ENCODE results near the gene CD6.

The CD6 gene

GRCh38 chr11:60985991-60986915 is 14.8 kb downstream of the CD6 start:
- DNase-seq (ENCODE audit: low read depth): no peak
- TF ChIP-seq, protein P1, sequence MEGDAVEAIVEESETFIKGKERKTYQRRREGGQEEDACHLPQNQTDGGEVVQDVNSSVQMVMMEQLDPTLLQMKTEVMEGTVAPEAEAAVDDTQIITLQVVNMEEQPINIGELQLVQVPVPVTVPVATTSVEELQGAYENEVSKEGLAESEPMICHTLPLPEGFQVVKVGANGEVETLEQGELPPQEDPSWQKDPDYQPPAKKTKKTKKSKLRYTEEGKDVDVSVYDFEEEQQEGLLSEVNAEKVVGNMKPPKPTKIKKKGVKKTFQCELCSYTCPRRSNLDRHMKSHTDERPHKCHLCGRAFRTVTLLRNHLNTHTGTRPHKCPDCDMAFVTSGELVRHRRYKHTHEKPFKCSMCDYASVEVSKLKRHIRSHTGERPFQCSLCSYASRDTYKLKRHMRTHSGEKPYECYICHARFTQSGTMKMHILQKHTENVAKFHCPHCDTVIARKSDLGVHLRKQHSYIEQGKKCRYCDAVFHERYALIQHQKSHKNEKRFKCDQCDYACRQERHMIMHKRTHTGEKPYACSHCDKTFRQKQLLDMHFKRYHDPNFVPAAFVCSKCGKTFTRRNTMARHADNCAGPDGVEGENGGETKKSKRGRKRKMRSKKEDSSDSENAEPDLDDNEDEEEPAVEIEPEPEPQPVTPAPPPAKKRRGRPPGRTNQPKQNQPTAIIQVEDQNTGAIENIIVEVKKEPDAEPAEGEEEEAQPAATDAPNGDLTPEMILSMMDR (IDR thresholded peaks at IDR 0.05; ENCODE audit: control insufficient read depth, insufficient read depth, low read depth, low read length, missing control alignments): no peak
- H3K4me3 ChIP-seq (ENCODE audit: control insufficient read depth, low read depth, low read length): no peak overlapping the region

DNA sequence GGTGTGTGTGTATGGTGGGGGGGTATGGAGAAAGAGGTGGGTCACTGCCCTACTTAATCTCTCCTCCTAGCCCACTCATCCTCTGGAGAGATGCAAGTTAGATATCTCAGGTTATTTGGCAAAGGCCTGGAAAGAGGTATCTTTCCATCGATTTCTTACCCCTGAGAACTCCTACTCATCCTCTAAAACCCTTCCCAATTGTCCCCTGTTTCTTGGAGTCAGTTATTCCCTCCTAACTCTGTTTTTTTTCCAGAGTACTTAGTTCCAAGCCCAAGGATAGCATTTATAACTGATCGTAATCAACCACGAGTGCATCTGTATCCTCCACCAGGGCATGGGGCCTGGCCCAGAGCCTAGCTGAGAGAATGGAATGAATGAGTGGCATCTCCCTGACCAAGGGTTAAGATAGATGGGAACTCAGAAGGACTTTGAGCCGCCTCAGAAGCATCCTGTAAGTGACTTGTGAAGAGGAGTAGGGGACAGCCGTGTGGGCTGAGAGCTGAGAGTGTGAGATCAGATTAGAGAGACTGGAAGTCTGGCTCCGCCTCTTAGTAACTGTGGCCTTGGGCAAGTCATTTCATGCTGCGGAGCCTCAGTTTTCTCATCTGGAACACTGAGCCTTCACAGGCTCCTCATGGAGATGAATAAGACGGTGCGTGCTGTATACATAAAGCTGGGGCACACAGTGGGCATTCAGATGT is 16.2 kb downstream of the CD6 start:
- TF ChIP-seq, protein P1 (IDR thresholded peaks at IDR 0.05; ENCODE audit: control insufficient read depth, insufficient read depth, low read depth, low read length, missing control alignments): no peak
- DNase-seq (ENCODE audit: low read depth): no peak
- H3K4me3 ChIP-seq (ENCODE audit: control insufficient read depth, low read depth, low read length): no peak overlapping the region

- no peak overlapping the region for H3K4me3 ChIP-seq (ENCODE audit: control insufficient read depth, low read depth, low read length)
- no peak for DNase-seq (ENCODE audit: low read depth)
- TF ChIP-seq, protein P1 (IDR thresholded peaks at IDR 0.05; ENCODE audit: control insufficient read depth, insufficient read depth, low read depth, low read length, missing control alignments): no peak
Observed at GRCh38 chr11:60988658-60989057, 17.2 kb downstream of the CD6 start.

DNA sequence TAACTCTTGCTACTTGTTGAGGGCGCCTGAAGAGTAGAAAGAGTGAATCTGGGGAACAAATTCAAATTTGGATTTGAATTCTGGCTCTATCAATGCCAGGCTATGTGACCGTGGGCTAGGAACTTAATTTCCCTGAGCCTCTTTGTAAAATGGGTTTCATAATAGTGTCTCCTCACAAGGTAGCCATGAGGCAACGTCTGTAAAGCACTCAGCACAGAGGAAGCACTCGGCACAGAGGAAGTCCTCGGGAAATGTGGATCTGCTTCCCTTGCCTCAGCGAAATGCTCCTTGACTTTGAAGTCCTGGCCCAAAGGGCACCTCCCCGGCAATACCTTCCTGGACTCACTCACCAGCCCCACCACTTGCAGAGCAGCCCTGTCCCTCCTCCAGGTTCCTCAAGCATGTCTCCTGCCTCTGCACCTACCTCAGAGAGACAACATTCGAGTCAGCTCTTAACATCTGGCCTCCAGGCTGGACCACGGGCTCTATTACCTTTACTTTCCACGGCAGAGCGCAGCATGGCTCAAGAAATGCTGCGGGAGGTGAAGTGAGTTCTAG is 17.7 kb downstream of the CD6 start:
- TF ChIP-seq, protein P1 (IDR thresholded peaks at IDR 0.05; ENCODE audit: control insufficient read depth, insufficient read depth, low read depth, low read length, missing control alignments): no peak
- no peak for DNase-seq (ENCODE audit: low read depth)
- H3K4me3 ChIP-seq (ENCODE audit: control insufficient read depth, low read depth, low read length): no peak overlapping the region

DNA sequence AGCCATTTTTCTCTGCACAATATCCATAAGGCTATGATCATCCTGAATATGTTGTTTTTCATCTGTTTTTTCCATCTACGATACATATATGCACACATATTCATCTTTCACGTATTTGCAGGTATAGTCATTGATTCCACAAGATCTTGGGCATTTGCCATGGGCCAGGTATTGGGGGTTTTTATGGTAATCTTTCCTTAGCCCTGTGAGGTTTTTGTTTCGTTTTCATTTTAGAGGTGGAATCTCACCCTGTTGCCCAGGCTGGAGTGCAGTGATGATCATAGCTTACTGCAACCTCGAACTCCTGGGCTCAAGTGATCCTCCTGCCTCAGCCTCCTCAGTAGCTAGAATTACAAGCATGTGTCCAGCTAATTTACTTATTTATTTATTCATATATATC is 20.0 kb downstream of the CD6 start:
- no peak for DNase-seq (ENCODE audit: low read depth)
- TF ChIP-seq, protein P1 (IDR thresholded peaks at IDR 0.05; ENCODE audit: control insufficient read depth, insufficient read depth, low read depth, low read length, missing control alignments): no peak

DNA sequence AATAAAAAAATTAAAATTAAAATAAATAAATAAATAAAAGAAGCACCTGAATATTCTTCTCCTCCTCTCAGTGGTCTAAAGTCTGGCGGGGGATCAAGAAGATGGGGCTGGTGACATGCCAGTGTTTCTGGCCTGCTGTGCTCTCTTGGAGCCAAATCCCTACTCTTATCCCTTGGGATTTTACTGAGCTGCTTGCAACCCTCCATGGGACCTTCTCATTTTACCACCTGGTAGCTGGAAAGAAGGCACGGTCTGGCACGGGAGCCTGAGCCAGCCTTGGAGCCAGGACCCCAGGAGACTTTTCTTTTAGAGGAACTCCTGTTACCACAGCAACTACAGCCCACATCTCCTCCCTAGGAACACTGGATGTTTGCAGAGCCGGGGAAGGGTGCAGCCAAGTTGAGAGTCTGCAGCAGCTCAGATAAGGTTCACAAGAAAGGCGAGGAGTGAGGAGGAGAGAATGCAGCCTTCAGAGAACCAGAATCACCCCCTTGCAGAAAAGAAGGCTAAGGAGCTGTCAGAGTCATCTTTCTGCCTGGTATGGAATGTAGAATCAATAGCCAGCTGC is 21.4 kb downstream of the CD6 start:
- DNase-seq (ENCODE audit: low read depth): no peak
- TF ChIP-seq, protein P1 (IDR thresholded peaks at IDR 0.05; ENCODE audit: control insufficient read depth, insufficient read depth, low read depth, low read length, missing control alignments): no peak
- H3K4me3 ChIP-seq (ENCODE audit: control insufficient read depth, low read depth, low read length): no peak overlapping the region

More for the DNA sequence above, 20.0 kb downstream of the CD6 start:
- no peak overlapping the region for H3K4me3 ChIP-seq (ENCODE audit: control insufficient read depth, low read depth, low read length)

All from AG09309 (cell line).